CD4-positive, alpha-beta memory T cell (primary cell): Measurements from ENCODE around the gene RFTN1. TPM values are rescaled to one million over a fixed set of nuclear protein-coding genes. Genes with fewer than 3 reads are reported as not detected.

ENCODE experiments used
- CTCF ChIA-PET: fragments of 350-600 bp; sonication (Branson Sonifier 250); formaldehyde crosslinking; loops from one replicate; lab custom pipeline; 2021; ENCODE audit warnings: inconsistent platforms; ENCODE audit not compliant: partially characterized antibody; lab: Charles Lee
- POLR2A ChIA-PET: fragments of 350-600 bp; sonication (Branson Sonifier 250); formaldehyde crosslinking; loops from one replicate; lab custom pipeline; 2021; ENCODE audit not compliant: partially characterized antibody; lab: Charles Lee
- DNase-seq, 5 donors: peaks; one replicate each; pipeline versions ENCODE4 v3.0.0 to v3.0.0-alpha.2; 2020 to 2022; ENCODE audit warnings: mixed read lengths in 1 of 5
- H3K27ac ChIP-seq: one replicate; pipeline ENCODE4 v1.7.0; 2013; ENCODE audit warnings: low read depth, low read length
- H3K27me3 ChIP-seq: 2 replicates; pipeline ENCODE4 v1.7.0; 2013; ENCODE audit warnings: mild to moderate bottlenecking, low read length, moderate library complexity; ENCODE audit not compliant: insufficient read depth
- H3K36me3 ChIP-seq: 2 replicates; pipeline ENCODE4 v1.7.0; 2013; ENCODE audit warnings: mild to moderate bottlenecking, low read length, moderate library complexity; ENCODE audit not compliant: insufficient read depth
- H3K4me1 ChIP-seq: 2 replicates; pipeline ENCODE4 v1.7.0; 2013; ENCODE audit warnings: mild to moderate bottlenecking, low read length, moderate library complexity; ENCODE audit not compliant: insufficient read depth
- H3K4me3 ChIP-seq, 2 donors: one replicate each; pipeline ENCODE4 v1.7.0; 2013; ENCODE audit warnings: low read length in 2 of 2, mild to moderate bottlenecking in 1 of 2
- H3K9me3 ChIP-seq, 2 donors: one replicate each; pipeline ENCODE4 v1.7.0; 2013; ENCODE audit warnings: low read length in 2 of 2, control low read depth in 1 of 2; ENCODE audit not compliant: control insufficient read depth in 1 of 2
- H3K27ac Mint-ChIP-seq, 7 donors: one replicate each; pipeline ENCODE4 v1.8.0; 2020 to 2021; ENCODE audit warnings: mixed read lengths in 7 of 7, mild to moderate bottlenecking in 6 of 7, inconsistent platforms in 3 of 7, moderate library complexity in 3 of 7
- H3K27me3 Mint-ChIP-seq, 2 donors: one replicate each; pipeline ENCODE4 v1.8.0; 2020 to 2021; ENCODE audit warnings: mixed read lengths in 2 of 2
- H3K36me3 Mint-ChIP-seq, 2 donors: one replicate each; pipeline ENCODE4 v1.8.0; 2020 to 2021; ENCODE audit warnings: mixed read lengths in 2 of 2, inconsistent platforms in 1 of 2, mild to moderate bottlenecking in 1 of 2
- H3K4me1 Mint-ChIP-seq, 4 donors: one replicate each; pipeline ENCODE4 v1.8.0; 2020 to 2021; ENCODE audit warnings: mixed read lengths in 4 of 4, mild to moderate bottlenecking in 1 of 4
- H3K4me3 Mint-ChIP-seq, 8 donors: one replicate each; pipeline ENCODE4 v1.8.0; 2020 to 2021; ENCODE audit warnings: mixed read lengths in 8 of 8, mild to moderate bottlenecking in 7 of 8, moderate library complexity in 6 of 8, inconsistent platforms in 3 of 8
- H3K9me3 Mint-ChIP-seq, 8 donors: one replicate each; pipeline ENCODE4 v1.8.0; 2020 to 2021; ENCODE audit warnings: mixed read lengths in 8 of 8, mild to moderate bottlenecking in 5 of 8, inconsistent platforms in 3 of 8, moderate library complexity in 1 of 8
- intact Hi-C: fragments of 100-400 bp; cut with micrococcal nuclease; formaldehyde crosslinking; loops from one replicate; pipeline ENCODE4 v1.15.1; 2023
- polyA plus RNA-seq, 2 donors: library from polyadenylated mRNA; unstranded; fragments of 300-500 nt; fragmentation: Illumina TruSeq; gene quantifications; one replicate each; pipeline ENCODE4 v1.2.3, GENCODE V29; 2021
- total RNA-seq, 2 experiments: library from RNA; stranded (reverse); gene quantifications; one replicate each; pipeline ENCODE4 v1.2.3, GENCODE V29; 2021

Gene RFTN1
- total and polyA plus RNA-seq, 4 experiments from 2014 or later, result 38.3 to 59.7 (median 52.0) TPM

- Mint-ChIP-seq H3K27ac (no peak overlapping the region), H3K27me3 (peaks cover 0 to 1% of the 10 kb centered on the region in 2 donors), H3K4me1 (peaks cover 0 to 5% (median 2%) of the 10 kb centered on the region in 4 donors), H3K4me3 (no peak overlapping the region), H3K36me3 (no peaks in the 10 kb centered on the region), H3K9me3 (peaks cover 0 to 4% (median 0%) of the 10 kb centered on the region in 8 donors)
- Histone ChIP-seq H3K4me3 (no peak overlapping the region), H3K27ac (no peak overlapping the region), H3K4me1 (no peaks in the 10 kb centered on the region), H3K9me3 (no peaks in the 10 kb centered on the region), H3K27me3 (no peaks in the 10 kb centered on the region), H3K36me3 (no peaks in the 10 kb centered on the region)
- intact Hi-C loops, result no loop called here
- DNase-seq, result no peak
- CTCF ChIA-PET, result interaction anchor here (1.3 to 3.9 kb wide), 6 partner anchors 16 to 261 kb away, joined by 3 to 54 read pairs (median 5); partner anchors contain the start of genes DPH3 and OXNAD1
- POLR2A ChIA-PET, result interaction anchor here (1.6 kb wide), 1 partner anchor 263 kb away, joined by 4 read pairs; the partner anchor contains the start of genes DPH3 and OXNAD1
Observed at GRCh38 chr3:16528581-16528993, 15.1 kb upstream of the RFTN1 start.

GRCh38 chr3:16528106-16528505, 14.6 kb upstream of the RFTN1 start:
- peaks cover 0 to 5% (median 2%) of the 10 kb centered on the region in 4 donors for H3K4me1 Mint-ChIP-seq
- no peaks in the 10 kb centered on the region for H3K27me3 ChIP-seq
- intact Hi-C loops, result no loop called here
- CTCF ChIA-PET, result interaction anchor here (0.9 to 1.8 kb wide), 4 partner anchors 16 to 260 kb away, joined by 3 to 7 read pairs (median 5); no protein-coding TSS in a partner anchor
- no peak overlapping the region for H3K27ac Mint-ChIP-seq
- H3K4me3 ChIP-seq, result no peak overlapping the region
- peaks cover 0 to 4% (median 0%) of the 10 kb centered on the region in 8 donors for H3K9me3 Mint-ChIP-seq
- POLR2A ChIA-PET, result no interaction called here
- no peak for DNase-seq
- H3K4me1 ChIP-seq, result no peaks in the 10 kb centered on the region
- H3K36me3 ChIP-seq, result no peaks in the 10 kb centered on the region
- no peak overlapping the region for H3K4me3 Mint-ChIP-seq
- no peaks in the 10 kb centered on the region for H3K36me3 Mint-ChIP-seq
- H3K27me3 Mint-ChIP-seq, result peaks cover 0 to 1% of the 10 kb centered on the region in 2 donors
- no peaks in the 10 kb centered on the region for H3K9me3 ChIP-seq
- no peak overlapping the region for H3K27ac ChIP-seq

GRCh38 chr3:16524196-16524595, 10.7 kb upstream of the RFTN1 start:
- no peak for DNase-seq
- POLR2A ChIA-PET, result interaction anchor here (1.3 kb wide), 1 partner anchor 11 kb away, joined by 4 read pairs; the partner anchor contains the start of gene RFTN1
- Mint-ChIP-seq H3K27me3 (no peaks in the 10 kb centered on the region), H3K36me3 (no peaks in the 10 kb centered on the region), H3K27ac (no peak overlapping the region), H3K4me1 (peaks cover 0 to 2% (median under 1%) of the 10 kb centered on the region in 4 donors), H3K4me3 (no peak overlapping the region), H3K9me3 (peaks cover 0 to 12% (median 3%) of the 10 kb centered on the region in 8 donors)
- CTCF ChIA-PET, result interaction anchor here (0.8 to 1.8 kb wide), 4 partner anchors 8 to 203 kb away, joined by 3 read pairs; no protein-coding TSS in a partner anchor
- Histone ChIP-seq H3K27me3 (no peaks in the 10 kb centered on the region), H3K36me3 (no peaks in the 10 kb centered on the region), H3K9me3 (no peaks in the 10 kb centered on the region), H3K4me1 (no peaks in the 10 kb centered on the region), H3K4me3 (no peak overlapping the region), H3K27ac (no peak overlapping the region)
- intact Hi-C loops, result no loop called here

- POLR2A ChIA-PET, result interaction anchor here (1.3 kb wide), 1 partner anchor 11 kb away, joined by 4 read pairs; the partner anchor contains the start of gene RFTN1
- Histone ChIP-seq H3K27me3 (no peaks in the 10 kb centered on the region), H3K27ac (no peak overlapping the region), H3K4me1 (no peaks in the 10 kb centered on the region), H3K4me3 (no peak overlapping the region), H3K36me3 (no peaks in the 10 kb centered on the region), H3K9me3 (no peaks in the 10 kb centered on the region)
- H3K27ac Mint-ChIP-seq, result no peak overlapping the region
- H3K27me3 Mint-ChIP-seq, result no peaks in the 10 kb centered on the region
- CTCF ChIA-PET, result interaction anchor here (0.8 to 1.1 kb wide), 4 partner anchors 26 to 255 kb away, joined by 3 read pairs; no protein-coding TSS in a partner anchor
- peaks cover 0 to 3% (median 0%) of the 10 kb centered on the region in 4 donors for H3K4me1 Mint-ChIP-seq
- no peak overlapping the region for H3K4me3 Mint-ChIP-seq
- no peak for DNase-seq
- H3K9me3 Mint-ChIP-seq, result peaks cover 0 to 13% (median 3%) of the 10 kb centered on the region in 8 donors
- no peaks in the 10 kb centered on the region for H3K36me3 Mint-ChIP-seq
- intact Hi-C loops, result no loop called here
Observed at GRCh38 chr3:16523778-16524177, 10.3 kb upstream of the RFTN1 start.

GRCh38 chr3:16522834-16523233, 9.3 kb upstream of the RFTN1 start:
- Histone ChIP-seq H3K27ac (no peak overlapping the region), H3K36me3 (no peaks in the 10 kb centered on the region), H3K9me3 (no peaks in the 10 kb centered on the region), H3K27me3 (no peaks in the 10 kb centered on the region), H3K4me3 (no peak overlapping the region), H3K4me1 (no peaks in the 10 kb centered on the region)
- Mint-ChIP-seq H3K27ac (peak overlapping the region in 1 of 7 donors; percentile 48), H3K4me3 (no peak overlapping the region), H3K9me3 (peaks cover 0 to 17% (median 3%) of the 10 kb centered on the region in 8 donors), H3K36me3 (no peaks in the 10 kb centered on the region), H3K4me1 (peaks cover 0 to 4% (median 0%) of the 10 kb centered on the region in 4 donors), H3K27me3 (no peaks in the 10 kb centered on the region)
- ChIA-PET CTCF (interaction anchor here (0.9 to 1.0 kb wide), 2 partner anchors 46 to 254 kb away, joined by 3 read pairs; no protein-coding TSS in a partner anchor), POLR2A (no interaction called here)
- intact Hi-C loops, result no loop called here
- no peak for DNase-seq

GRCh38 chr3:16520970-16521881, 7.7 kb upstream of the RFTN1 start:
- intact Hi-C loops, result no loop called here
- DNase-seq, result no peak
- Histone ChIP-seq H3K36me3 (no peaks in the 10 kb centered on the region), H3K27ac (no peak overlapping the region), H3K4me3 (no peak overlapping the region), H3K9me3 (no peaks in the 10 kb centered on the region), H3K27me3 (no peaks in the 10 kb centered on the region), H3K4me1 (peaks cover 7% of the 10 kb centered on the region)
- H3K27me3 Mint-ChIP-seq, result no peaks in the 10 kb centered on the region
- peak overlapping the region in 1 of 8 donors; percentile 5 for H3K4me3 Mint-ChIP-seq
- ChIA-PET CTCF (interaction anchor here (1.1 to 1.2 kb wide), 2 partner anchors 13 to 14 kb away, joined by 3 read pairs; no protein-coding TSS in a partner anchor), POLR2A (interaction anchor here (0.7 to 1.2 kb wide), 2 partner anchors 8 to 235 kb away, joined by 3 read pairs; no protein-coding TSS in a partner anchor)
- no peaks in the 10 kb centered on the region for H3K36me3 Mint-ChIP-seq
- peaks cover 0 to 17% (median 3%) of the 10 kb centered on the region in 8 donors for H3K9me3 Mint-ChIP-seq
- H3K4me1 Mint-ChIP-seq, result peaks cover 7 to 9% (median 7%) of the 10 kb centered on the region in 4 donors
- H3K27ac Mint-ChIP-seq, result peak overlapping the region in 1 of 7 donors; percentile 12
